SK-N-SH (cell line): ENCODE data around the gene ENSA.

ENCODE experiments used
- CHD2 ChIP-seq: fragments of 150-350 bp; IDR thresholded peaks from 2 replicates; pipeline ENCODE4 v1.6.1; 2018; ENCODE audit warnings: low read length; ENCODE audit not compliant: partially characterized antibody
- EP300 ChIP-seq, 2 experiments: IDR thresholded peaks; 2 replicates each; pipeline versions ENCODE4 v1.4.0 to v1.6.1; 2012; ENCODE audit warnings: borderline replicate concordance in 1 of 2, low read depth in 1 of 2, low read length in 1 of 2
- EZH2phosphoT487 ChIP-seq: fragments of 200-600 bp; sonication (generic); IDR thresholded peaks from 2 replicates; pipeline ENCODE4 v1.6.1; 2017; ENCODE audit warnings: low read depth, mixed run types, mild to moderate bottlenecking, antibody characterized with exemption, moderate library complexity, borderline replicate concordance
- FOSL2 ChIP-seq: IDR thresholded peaks from 2 replicates; pipeline ENCODE4 v1.4.0; 2012; ENCODE audit warnings: low read depth, mild to moderate bottlenecking, moderate library complexity, borderline replicate concordance
- GABPA ChIP-seq: IDR thresholded peaks from 2 replicates; pipeline ENCODE4 v1.4.0; 2012; ENCODE audit warnings: low read depth, mild to moderate bottlenecking
- POLR2AphosphoS5 ChIP-seq: IDR thresholded peaks from 2 replicates; pipeline ENCODE4 v1.6.1; 2012; ENCODE audit warnings: low read depth, low read length
- YY1 ChIP-seq: IDR thresholded peaks from 2 replicates; pipeline ENCODE4 v1.4.0; 2012; ENCODE audit warnings: low read depth, mild to moderate bottlenecking
- TF ChIP-seq, protein P1 (sequence below): fragments of 200-600 bp; sonication (generic); IDR thresholded peaks from 2 replicates; pipeline ENCODE4 v1.6.1; 2017; ENCODE audit warnings: antibody characterized with exemption, mild to moderate bottlenecking, moderate library complexity
- TF ChIP-seq, protein P2 (sequence below): IDR thresholded peaks from 2 replicates; pipeline ENCODE4 v1.4.0; 2012; ENCODE audit warnings: low read depth
- TF ChIP-seq, protein P3 (sequence below): fragments of 150-350 bp; IDR thresholded peaks from 2 replicates; pipeline ENCODE4 v1.6.1; 2017; ENCODE audit warnings: antibody characterized with exemption, low read length, low read depth, borderline replicate concordance
- TF ChIP-seq, protein P4 (sequence below): IDR thresholded peaks from 2 replicates; pipeline ENCODE4 v1.4.0; 2012; ENCODE audit warnings: low read depth, borderline replicate concordance

DNA sequence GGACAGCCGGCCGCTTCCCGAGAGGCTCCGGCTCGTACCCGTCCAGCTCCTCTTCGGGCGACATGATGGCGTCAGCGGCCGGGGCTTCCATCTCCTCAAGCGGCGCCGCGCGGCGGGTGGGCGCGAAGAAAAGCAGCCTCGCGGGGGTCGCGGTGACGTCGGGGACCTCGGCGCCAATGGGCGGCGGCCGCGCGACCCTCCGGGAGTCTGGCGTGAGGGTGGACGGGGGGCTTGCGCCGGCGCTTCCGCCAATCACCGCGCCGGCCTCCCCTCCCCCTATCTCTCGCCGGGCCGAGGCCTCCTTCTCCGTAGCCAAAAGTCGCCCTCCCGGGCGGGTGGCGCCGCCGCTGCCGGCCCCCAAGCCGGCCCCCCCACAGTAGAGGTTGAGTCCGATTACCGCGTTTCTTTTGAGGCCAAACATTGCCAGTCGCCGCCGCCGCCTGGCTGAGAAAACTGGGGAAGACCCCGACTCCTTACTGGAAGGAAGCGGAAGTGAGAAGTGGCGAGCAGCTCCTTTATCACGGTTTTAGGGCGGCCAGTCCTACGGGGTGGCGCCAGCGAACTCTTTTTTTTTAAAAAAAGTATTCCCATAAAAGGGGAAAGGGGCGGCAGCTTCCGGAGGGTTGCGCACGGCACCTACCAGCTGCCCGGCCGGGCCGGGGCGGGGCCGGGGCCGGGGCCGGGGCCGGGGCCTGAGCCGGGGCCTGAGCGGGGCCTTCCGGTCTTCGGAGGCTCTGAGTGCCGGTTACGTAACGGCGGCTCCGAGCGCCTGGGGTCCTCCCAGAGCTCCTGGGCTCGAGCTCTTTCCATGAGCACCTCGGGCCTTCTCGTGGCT, 50.1 kb downstream of the ENSA start, which contains the start of gene MCL1:
- TF ChIP-seq POLR2AphosphoS5: peak; percentile 99
- peak; percentile 4; the same call in 1 of the 2 replicates for TF ChIP-seq FOSL2
- TF ChIP-seq YY1: peak; percentile 37; the same call in 1 of the 2 replicates
- TF ChIP-seq CHD2: no peak
- TF ChIP-seq EP300 (IDR thresholded peaks at IDR 0.05; ENCODE audit: borderline replicate concordance in 1 of 2, low read depth in 1 of 2, low read length in 1 of 2): 0 out of 4 replicates have a peak, but pooled peaks of 1 of the 2 experiments have one; percentile 56
- TF ChIP-seq, protein P1, sequence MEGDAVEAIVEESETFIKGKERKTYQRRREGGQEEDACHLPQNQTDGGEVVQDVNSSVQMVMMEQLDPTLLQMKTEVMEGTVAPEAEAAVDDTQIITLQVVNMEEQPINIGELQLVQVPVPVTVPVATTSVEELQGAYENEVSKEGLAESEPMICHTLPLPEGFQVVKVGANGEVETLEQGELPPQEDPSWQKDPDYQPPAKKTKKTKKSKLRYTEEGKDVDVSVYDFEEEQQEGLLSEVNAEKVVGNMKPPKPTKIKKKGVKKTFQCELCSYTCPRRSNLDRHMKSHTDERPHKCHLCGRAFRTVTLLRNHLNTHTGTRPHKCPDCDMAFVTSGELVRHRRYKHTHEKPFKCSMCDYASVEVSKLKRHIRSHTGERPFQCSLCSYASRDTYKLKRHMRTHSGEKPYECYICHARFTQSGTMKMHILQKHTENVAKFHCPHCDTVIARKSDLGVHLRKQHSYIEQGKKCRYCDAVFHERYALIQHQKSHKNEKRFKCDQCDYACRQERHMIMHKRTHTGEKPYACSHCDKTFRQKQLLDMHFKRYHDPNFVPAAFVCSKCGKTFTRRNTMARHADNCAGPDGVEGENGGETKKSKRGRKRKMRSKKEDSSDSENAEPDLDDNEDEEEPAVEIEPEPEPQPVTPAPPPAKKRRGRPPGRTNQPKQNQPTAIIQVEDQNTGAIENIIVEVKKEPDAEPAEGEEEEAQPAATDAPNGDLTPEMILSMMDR: no peak
- TF ChIP-seq, protein P2, sequence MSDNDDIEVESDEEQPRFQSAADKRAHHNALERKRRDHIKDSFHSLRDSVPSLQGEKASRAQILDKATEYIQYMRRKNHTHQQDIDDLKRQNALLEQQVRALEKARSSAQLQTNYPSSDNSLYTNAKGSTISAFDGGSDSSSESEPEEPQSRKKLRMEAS: 0 out of 2 replicates have a peak, but pooled peaks have one; percentile 56
- TF ChIP-seq, protein P3, sequence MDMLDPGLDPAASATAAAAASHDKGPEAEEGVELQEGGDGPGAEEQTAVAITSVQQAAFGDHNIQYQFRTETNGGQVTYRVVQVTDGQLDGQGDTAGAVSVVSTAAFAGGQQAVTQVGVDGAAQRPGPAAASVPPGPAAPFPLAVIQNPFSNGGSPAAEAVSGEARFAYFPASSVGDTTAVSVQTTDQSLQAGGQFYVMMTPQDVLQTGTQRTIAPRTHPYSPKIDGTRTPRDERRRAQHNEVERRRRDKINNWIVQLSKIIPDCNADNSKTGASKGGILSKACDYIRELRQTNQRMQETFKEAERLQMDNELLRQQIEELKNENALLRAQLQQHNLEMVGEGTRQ: no peak
- TF ChIP-seq GABPA: peak; percentile 67
- TF ChIP-seq EZH2phosphoT487: no peak
- TF ChIP-seq, protein P4, sequence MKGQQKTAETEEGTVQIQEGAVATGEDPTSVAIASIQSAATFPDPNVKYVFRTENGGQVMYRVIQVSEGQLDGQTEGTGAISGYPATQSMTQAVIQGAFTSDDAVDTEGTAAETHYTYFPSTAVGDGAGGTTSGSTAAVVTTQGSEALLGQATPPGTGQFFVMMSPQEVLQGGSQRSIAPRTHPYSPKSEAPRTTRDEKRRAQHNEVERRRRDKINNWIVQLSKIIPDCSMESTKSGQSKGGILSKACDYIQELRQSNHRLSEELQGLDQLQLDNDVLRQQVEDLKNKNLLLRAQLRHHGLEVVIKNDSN: no peak
